ENCODE results near the gene C5orf46. TPM values are rescaled to one million over a fixed set of nuclear protein-coding genes. Genes with fewer than 3 reads are reported as not detected.
A peak's percentile ranks its signal among the peaks of the same experiment; 100 is the strongest.

Gene C5orf46
- total and polyA plus RNA-seq, 4 experiments from 2014 or later = not detected

- Mint-ChIP-seq H3K36me3 (no peaks in the 10 kb centered on the region), H3K27ac (no peak overlapping the region), H3K4me3 (no peak overlapping the region), H3K4me1 (no peaks in the 10 kb centered on the region), H3K27me3 (no peaks in the 10 kb centered on the region), H3K9me3 (peaks cover 0 to 2% (median 0%) of the 10 kb centered on the region in 8 donors)
- H3K36me3 ChIP-seq (ENCODE audit: insufficient read depth, low read length) = no peaks in the 10 kb centered on the region
- no peak for DNase-seq
- no peaks in the 10 kb centered on the region for H3K9me3 ChIP-seq (ENCODE audit: control insufficient read depth in 1 of 2, low read length in 2 of 2)
- peaks cover 3% of the 10 kb centered on the region for H3K27me3 ChIP-seq (ENCODE audit: insufficient read depth, low read length)
- intact Hi-C loops (cut with micrococcal nuclease) = no loop called here
- H3K27ac ChIP-seq (ENCODE audit: low read depth, low read length) = no peak overlapping the region
- H3K4me1 ChIP-seq (ENCODE audit: insufficient read depth, low read length) = no peaks in the 10 kb centered on the region
- ChIA-PET CTCF (ENCODE audit: partially characterized antibody) (no interaction called here), POLR2A (ENCODE audit: partially characterized antibody) (no interaction called here)
- H3K4me3 ChIP-seq (ENCODE audit: low read length in 2 of 2) = no peak overlapping the region
Observed at GRCh38 chr5:147912011-147912410, 5.7 kb upstream of the C5orf46 start.

- Histone ChIP-seq H3K4me3 (ENCODE audit: low read length in 2 of 2) (no peak overlapping the region), H3K36me3 (ENCODE audit: insufficient read depth, low read length) (no peaks in the 10 kb centered on the region), H3K9me3 (ENCODE audit: control insufficient read depth in 1 of 2, low read length in 2 of 2) (no peaks in the 10 kb centered on the region), H3K27ac (ENCODE audit: low read depth, low read length) (no peak overlapping the region), H3K4me1 (ENCODE audit: insufficient read depth, low read length) (no peaks in the 10 kb centered on the region), H3K27me3 (ENCODE audit: insufficient read depth, low read length) (no peaks in the 10 kb centered on the region)
- ChIA-PET POLR2A (ENCODE audit: partially characterized antibody) (no interaction called here), CTCF (ENCODE audit: partially characterized antibody) (no interaction called here)
- no peak for DNase-seq
- H3K9me3 Mint-ChIP-seq = peaks cover 0 to 2% (median 0%) of the 10 kb centered on the region in 8 donors
- H3K27me3 Mint-ChIP-seq = peaks cover 0 to 2% of the 10 kb centered on the region in 2 donors
- no peak overlapping the region for H3K4me3 Mint-ChIP-seq
- intact Hi-C loops (cut with micrococcal nuclease) = no loop called here
- no peaks in the 10 kb centered on the region for H3K4me1 Mint-ChIP-seq
- no peak overlapping the region for H3K27ac Mint-ChIP-seq
- H3K36me3 Mint-ChIP-seq = no peaks in the 10 kb centered on the region
Observed at GRCh38 chr5:147911427-147911826, 5.1 kb upstream of the C5orf46 start.

- intact Hi-C loops (cut with micrococcal nuclease) = no loop called here
- H3K9me3 Mint-ChIP-seq = peaks cover 0 to 2% (median 0%) of the 10 kb centered on the region in 8 donors
- no peaks in the 10 kb centered on the region for H3K4me1 Mint-ChIP-seq
- Histone ChIP-seq H3K4me1 (ENCODE audit: insufficient read depth, low read length) (no peaks in the 10 kb centered on the region), H3K9me3 (ENCODE audit: control insufficient read depth in 1 of 2, low read length in 2 of 2) (no peaks in the 10 kb centered on the region), H3K36me3 (ENCODE audit: insufficient read depth, low read length) (no peaks in the 10 kb centered on the region), H3K27ac (ENCODE audit: low read depth, low read length) (no peak overlapping the region), H3K4me3 (ENCODE audit: low read length in 2 of 2) (no peak overlapping the region), H3K27me3 (ENCODE audit: insufficient read depth, low read length) (no peaks in the 10 kb centered on the region)
- no peaks in the 10 kb centered on the region for H3K36me3 Mint-ChIP-seq
- H3K27ac Mint-ChIP-seq = no peak overlapping the region
- POLR2A ChIA-PET (ENCODE audit: partially characterized antibody) = no interaction called here
- no peak for DNase-seq
- H3K4me3 Mint-ChIP-seq = no peak overlapping the region
- CTCF ChIA-PET (ENCODE audit: partially characterized antibody) = no interaction called here
- peaks cover 0 to 2% of the 10 kb centered on the region in 2 donors for H3K27me3 Mint-ChIP-seq
Observed at GRCh38 chr5:147904110-147904509, 2.2 kb downstream of the C5orf46 start.

- CTCF ChIA-PET (ENCODE audit: partially characterized antibody) = no interaction called here
- no peaks in the 10 kb centered on the region for H3K4me1 ChIP-seq (ENCODE audit: insufficient read depth, low read length)
- Mint-ChIP-seq H3K27me3 (peaks cover 0 to 2% of the 10 kb centered on the region in 2 donors), H3K9me3 (peaks cover 0 to 2% (median 0%) of the 10 kb centered on the region in 8 donors), H3K36me3 (no peaks in the 10 kb centered on the region), H3K4me3 (no peak overlapping the region), H3K4me1 (no peaks in the 10 kb centered on the region), H3K27ac (no peak overlapping the region)
- DNase-seq = no peak
- no peaks in the 10 kb centered on the region for H3K9me3 ChIP-seq (ENCODE audit: control insufficient read depth in 1 of 2, low read length in 2 of 2)
- no peaks in the 10 kb centered on the region for H3K27me3 ChIP-seq (ENCODE audit: insufficient read depth, low read length)
- intact Hi-C loops (cut with micrococcal nuclease) = no loop called here
- H3K4me3 ChIP-seq (ENCODE audit: low read length in 2 of 2) = no peak overlapping the region
- POLR2A ChIA-PET (ENCODE audit: partially characterized antibody) = no interaction called here
- H3K27ac ChIP-seq (ENCODE audit: low read depth, low read length) = no peak overlapping the region
- no peaks in the 10 kb centered on the region for H3K36me3 ChIP-seq (ENCODE audit: insufficient read depth, low read length)
Observed at GRCh38 chr5:147902609-147903115, 3.7 kb downstream of the C5orf46 start.

GRCh38 chr5:147901599-147902039 lies 4.7 kb downstream of the C5orf46 start:
- H3K4me3 Mint-ChIP-seq = no peak overlapping the region
- Histone ChIP-seq H3K4me3 (ENCODE audit: low read length in 2 of 2) (no peak overlapping the region), H3K9me3 (ENCODE audit: control insufficient read depth in 1 of 2, low read length in 2 of 2) (no peaks in the 10 kb centered on the region), H3K36me3 (ENCODE audit: insufficient read depth, low read length) (no peaks in the 10 kb centered on the region), H3K27me3 (ENCODE audit: insufficient read depth, low read length) (no peaks in the 10 kb centered on the region), H3K4me1 (ENCODE audit: insufficient read depth, low read length) (no peaks in the 10 kb centered on the region), H3K27ac (ENCODE audit: low read depth, low read length) (no peak overlapping the region)
- H3K36me3 Mint-ChIP-seq = no peaks in the 10 kb centered on the region
- H3K27me3 Mint-ChIP-seq = no peaks in the 10 kb centered on the region
- no peaks in the 10 kb centered on the region for H3K9me3 Mint-ChIP-seq
- no peaks in the 10 kb centered on the region for H3K4me1 Mint-ChIP-seq
- ChIA-PET POLR2A (ENCODE audit: partially characterized antibody) (no interaction called here), CTCF (ENCODE audit: partially characterized antibody) (no interaction called here)
- intact Hi-C loops (cut with micrococcal nuclease) = no loop called here
- no peak for DNase-seq
- H3K27ac Mint-ChIP-seq = no peak overlapping the region

- ChIA-PET CTCF (ENCODE audit: partially characterized antibody) (no interaction called here), POLR2A (ENCODE audit: partially characterized antibody) (no interaction called here)
- Mint-ChIP-seq H3K27me3 (peaks cover 0 to 2% of the 10 kb centered on the region in 2 donors), H3K27ac (peak overlapping the region in 1 of 7 donors; percentile 1), H3K9me3 (no peaks in the 10 kb centered on the region), H3K36me3 (no peaks in the 10 kb centered on the region), H3K4me1 (no peaks in the 10 kb centered on the region), H3K4me3 (no peak overlapping the region)
- no peaks in the 10 kb centered on the region for H3K27me3 ChIP-seq (ENCODE audit: insufficient read depth, low read length)
- no peak overlapping the region for H3K27ac ChIP-seq (ENCODE audit: low read depth, low read length)
- H3K4me3 ChIP-seq (ENCODE audit: low read length in 2 of 2) = no peak overlapping the region
- no peaks in the 10 kb centered on the region for H3K4me1 ChIP-seq (ENCODE audit: insufficient read depth, low read length)
- H3K9me3 ChIP-seq (ENCODE audit: control insufficient read depth in 1 of 2, low read length in 2 of 2) = no peaks in the 10 kb centered on the region
- H3K36me3 ChIP-seq (ENCODE audit: insufficient read depth, low read length) = no peaks in the 10 kb centered on the region
- no peak for DNase-seq
- intact Hi-C loops (cut with micrococcal nuclease) = no loop called here
Observed at GRCh38 chr5:147898875-147899401, 7.4 kb downstream of the C5orf46 start.

- Mint-ChIP-seq H3K4me3 (no peak overlapping the region), H3K36me3 (no peaks in the 10 kb centered on the region), H3K4me1 (no peaks in the 10 kb centered on the region), H3K27ac (no peak overlapping the region), H3K27me3 (peaks cover 0 to 4% of the 10 kb centered on the region in 2 donors), H3K9me3 (peaks cover 0 to 2% (median 0%) of the 10 kb centered on the region in 8 donors)
- H3K4me1 ChIP-seq (ENCODE audit: insufficient read depth, low read length) = no peaks in the 10 kb centered on the region
- H3K27ac ChIP-seq (ENCODE audit: low read depth, low read length) = no peak overlapping the region
- POLR2A ChIA-PET (ENCODE audit: partially characterized antibody) = no interaction called here
- no peak overlapping the region for H3K4me3 ChIP-seq (ENCODE audit: low read length in 2 of 2)
- no peak for DNase-seq
- CTCF ChIA-PET (ENCODE audit: partially characterized antibody) = no interaction called here
- H3K27me3 ChIP-seq (ENCODE audit: insufficient read depth, low read length) = no peaks in the 10 kb centered on the region
- no peaks in the 10 kb centered on the region for H3K36me3 ChIP-seq (ENCODE audit: insufficient read depth, low read length)
- intact Hi-C loops (cut with micrococcal nuclease) = no loop called here
- H3K9me3 ChIP-seq (ENCODE audit: control insufficient read depth in 1 of 2, low read length in 2 of 2) = no peaks in the 10 kb centered on the region
Observed at GRCh38 chr5:147895864-147896263, 10.5 kb downstream of the C5orf46 start.

- Histone ChIP-seq H3K9me3 (ENCODE audit: control insufficient read depth in 1 of 2, low read length in 2 of 2) (no peaks in the 10 kb centered on the region), H3K4me1 (ENCODE audit: insufficient read depth, low read length) (no peaks in the 10 kb centered on the region), H3K36me3 (ENCODE audit: insufficient read depth, low read length) (no peaks in the 10 kb centered on the region), H3K4me3 (ENCODE audit: low read length in 2 of 2) (no peak overlapping the region), H3K27me3 (ENCODE audit: insufficient read depth, low read length) (no peaks in the 10 kb centered on the region), H3K27ac (ENCODE audit: low read depth, low read length) (no peak overlapping the region)
- intact Hi-C loops (cut with micrococcal nuclease) = no loop called here
- no peaks in the 10 kb centered on the region for H3K4me1 Mint-ChIP-seq
- peaks cover 0 to 2% (median 0%) of the 10 kb centered on the region in 8 donors for H3K9me3 Mint-ChIP-seq
- H3K27ac Mint-ChIP-seq = no peak overlapping the region
- peaks cover 0 to 4% of the 10 kb centered on the region in 2 donors for H3K27me3 Mint-ChIP-seq
- ChIA-PET POLR2A (ENCODE audit: partially characterized antibody) (no interaction called here), CTCF (ENCODE audit: partially characterized antibody) (no interaction called here)
- no peaks in the 10 kb centered on the region for H3K36me3 Mint-ChIP-seq
- DNase-seq = no peak
- no peak overlapping the region for H3K4me3 Mint-ChIP-seq
Observed at GRCh38 chr5:147893820-147894219, 12.5 kb downstream of the C5orf46 start.

Measured in CD4-positive, alpha-beta memory T cell (primary cell).